Thymus (tissue), 11 donors: Measurements from ENCODE around the gene MPPED1. TPM values are rescaled to one million over a fixed set of nuclear protein-coding genes. Genes with fewer than 3 reads are reported as not detected.

Experiments used
- DNase-seq, 9 donors: peaks; one replicate each; pipeline ENCODE4 v3.0.0-alpha.2; 2013; ENCODE audit warnings: low spot score in 9 of 9, low read depth in 6 of 9, missing footprints in 1 of 9
- H3K27ac ChIP-seq, 2 donors: one replicate each; pipeline ENCODE4 v1.5.1; 2013; ENCODE audit warnings: control low read depth in 1 of 2, low read depth in 1 of 2, low read length in 1 of 2, mild to moderate bottlenecking in 1 of 2, moderate library complexity in 1 of 2
- H3K27me3 ChIP-seq, 2 donors: one replicate each; pipeline ENCODE4 v1.5.1; 2013; ENCODE audit warnings: low read length in 1 of 2; ENCODE audit not compliant: control insufficient read depth in 2 of 2, insufficient read depth in 1 of 2
- H3K36me3 ChIP-seq, 2 donors: one replicate each; pipeline ENCODE4 v1.5.1; 2013; ENCODE audit warnings: low read length in 1 of 2, mild to moderate bottlenecking in 1 of 2, moderate library complexity in 1 of 2; ENCODE audit not compliant: control insufficient read depth in 2 of 2, insufficient read depth in 2 of 2
- H3K4me1 ChIP-seq, 2 donors: one replicate each; pipeline ENCODE4 v1.5.1; 2013; ENCODE audit warnings: low read length in 2 of 2; ENCODE audit not compliant: control insufficient read depth in 2 of 2, insufficient read depth in 2 of 2
- H3K4me3 ChIP-seq, 2 donors: one replicate each; pipeline ENCODE4 v1.5.1; 2013; ENCODE audit warnings: low read length in 2 of 2, control low read depth in 1 of 2, mild to moderate bottlenecking in 1 of 2
- H3K9me3 ChIP-seq, 2 donors: one replicate each; pipeline ENCODE4 v1.5.1; 2013; ENCODE audit warnings: low read length in 1 of 2, mild to moderate bottlenecking in 1 of 2; ENCODE audit not compliant: control insufficient read depth in 2 of 2, insufficient read depth in 1 of 2
- WGBS: extraction: QIAGEN DNeasy Blood & Tissue Kit; methylation state at CpG from one replicate; pipeline ENCODE4 v1.1.7; 2013; 5-methylcytosine and 5-hydroxymethylcytosine counted together
- polyA plus RNA-seq: library from polyadenylated mRNA; stranded (reverse); fragments of 200-250 nt; gene quantifications from one replicate; pipeline ENCODE4 v1.2.3, GENCODE V29; 2013
- total RNA-seq: library from RNA; stranded (reverse); fragments of 120-200 nt; gene quantifications from one replicate; pipeline ENCODE4 v1.2.4, GENCODE V29; 2013
- donor health status: healthy.

Gene MPPED1
- total and polyA plus RNA-seq, 2 donors, result 0.19 to 6.5 TPM

- DNase-seq, result no peak
- H3K27ac ChIP-seq, result no peak overlapping the region
- H3K4me3 ChIP-seq, result no peak overlapping the region
- no peaks in the 10 kb centered on the region for H3K9me3 ChIP-seq
- H3K27me3 ChIP-seq, result peaks cover 0 to 3% of the 10 kb centered on the region in 2 donors
- H3K36me3 ChIP-seq, result no peaks in the 10 kb centered on the region
- WGBS, result 88% methylated on average over 23 of the region's 23 CpGs
- peaks cover 0 to 2% of the 10 kb centered on the region in 2 donors for H3K4me1 ChIP-seq
Observed at GRCh38 chr22:43465291-43466015, 53.6 kb downstream of the MPPED1 start.

- Histone ChIP-seq H3K27me3 (peaks cover 0 to 3% of the 10 kb centered on the region in 2 donors), H3K9me3 (no peaks in the 10 kb centered on the region), H3K36me3 (no peaks in the 10 kb centered on the region), H3K4me3 (no peak overlapping the region), H3K4me1 (peaks cover 0 to 2% of the 10 kb centered on the region in 2 donors), H3K27ac (no peak overlapping the region)
- 88% methylated on average over 7 of the region's 7 CpGs for WGBS
- no peak for DNase-seq
Observed at GRCh38 chr22:43466710-43467109, 54.9 kb downstream of the MPPED1 start.

GRCh38 chr22:43467216-43467940, 55.6 kb downstream of the MPPED1 start:
- no peak for DNase-seq
- H3K4me3 ChIP-seq, result no peak overlapping the region
- H3K27ac ChIP-seq, result no peak overlapping the region
- 87% methylated on average over 21 of the region's 21 CpGs for WGBS
- no peaks in the 10 kb centered on the region for H3K36me3 ChIP-seq
- H3K9me3 ChIP-seq, result no peaks in the 10 kb centered on the region
- H3K4me1 ChIP-seq, result peaks cover 0 to 2% of the 10 kb centered on the region in 2 donors
- H3K27me3 ChIP-seq, result peaks cover 0 to 3% of the 10 kb centered on the region in 2 donors

GRCh38 chr22:43470253-43470652, 58.4 kb downstream of the MPPED1 start:
- Histone ChIP-seq H3K27me3 (peaks cover 2 to 13% of the 10 kb centered on the region in 2 donors), H3K4me1 (peaks cover 0 to 2% of the 10 kb centered on the region in 2 donors), H3K4me3 (no peak overlapping the region), H3K9me3 (no peaks in the 10 kb centered on the region), H3K36me3 (no peaks in the 10 kb centered on the region), H3K27ac (no peak overlapping the region)
- DNase-seq, result no peak
- WGBS, result 96% methylated on average over 3 of the region's 3 CpGs

- Histone ChIP-seq H3K4me3 (no peak overlapping the region), H3K9me3 (no peaks in the 10 kb centered on the region), H3K27me3 (peaks cover 2 to 13% of the 10 kb centered on the region in 2 donors), H3K36me3 (no peaks in the 10 kb centered on the region), H3K4me1 (peaks cover 0 to 2% of the 10 kb centered on the region in 2 donors), H3K27ac (no peak overlapping the region)
- 80% methylated on average over 10 of the region's 10 CpGs for WGBS
- DNase-seq, result no peak
Observed at GRCh38 chr22:43470941-43471585, 59.2 kb downstream of the MPPED1 start.

GRCh38 chr22:43471606-43472135, 59.9 kb downstream of the MPPED1 start:
- peaks cover 2 to 13% of the 10 kb centered on the region in 2 donors for H3K27me3 ChIP-seq
- DNase-seq, result no peak
- WGBS, result 78% methylated on average over 11 of the region's 11 CpGs
- H3K4me1 ChIP-seq, result no peaks in the 10 kb centered on the region
- H3K9me3 ChIP-seq, result no peaks in the 10 kb centered on the region
- H3K36me3 ChIP-seq, result no peaks in the 10 kb centered on the region
- no peak overlapping the region for H3K27ac ChIP-seq
- no peak overlapping the region for H3K4me3 ChIP-seq

- no peaks in the 10 kb centered on the region for H3K36me3 ChIP-seq
- DNase-seq, result no peak
- H3K4me3 ChIP-seq, result no peak overlapping the region
- no peaks in the 10 kb centered on the region for H3K4me1 ChIP-seq
- WGBS, result 93% methylated on average over 8 of the region's 8 CpGs
- no peak overlapping the region for H3K27ac ChIP-seq
- H3K9me3 ChIP-seq, result no peaks in the 10 kb centered on the region
- peaks cover 2 to 13% of the 10 kb centered on the region in 2 donors for H3K27me3 ChIP-seq
Observed at GRCh38 chr22:43473031-43473430, 61.2 kb downstream of the MPPED1 start.

GRCh38 chr22:43473441-43473840, 61.6 kb downstream of the MPPED1 start:
- H3K4me1 ChIP-seq, result no peaks in the 10 kb centered on the region
- peaks cover 2 to 12% of the 10 kb centered on the region in 2 donors for H3K27me3 ChIP-seq
- H3K4me3 ChIP-seq, result no peak overlapping the region
- no peaks in the 10 kb centered on the region for H3K9me3 ChIP-seq
- DNase-seq, result no peak
- 84% methylated on average over 9 of the region's 9 CpGs for WGBS
- no peaks in the 10 kb centered on the region for H3K36me3 ChIP-seq
- H3K27ac ChIP-seq, result no peak overlapping the region
